Keratinocyte (primary cell): ENCODE data around the gene RNASE7. TPM values are rescaled to one million over a fixed set of nuclear protein-coding genes. Genes with fewer than 3 reads are reported as not detected.

Experiments
- DNase-seq: peaks from one replicate; pipeline ENCODE4 v3.0.0-alpha.2; 2011; ENCODE audit warnings: low read depth, missing footprints, low spot score
- FAIRE-seq: peaks from 2 replicates; lab custom pipeline; 2011; peaks lifted over from hg19 to GRCh38; lab: Jason Lieb, UNC
- H2AFZ ChIP-seq: 2 replicates; pipeline ENCODE4 v1.6.0; 2012; ENCODE audit warnings: low read length, control low read depth, inconsistent platforms; ENCODE audit not compliant: control insufficient read depth
- H3K27ac ChIP-seq: 2 replicates; pipeline ENCODE4 v1.5.1; 2011; ENCODE audit warnings: low read length; ENCODE audit not compliant: control insufficient read depth, insufficient read depth
- H3K27me3 ChIP-seq: 3 replicates; pipeline ENCODE4 v1.6.0; 2011; ENCODE audit warnings: low read length; ENCODE audit not compliant: control insufficient read depth, insufficient read depth; ENCODE audit errors: extremely low read depth
- H3K36me3 ChIP-seq, 2 experiments: 2 replicates in 1 of 2; 3 replicates in 1 of 2; pipeline ENCODE4 v1.5.1; 2011; ENCODE audit warnings: low read length in 2 of 2, mild to moderate bottlenecking in 1 of 2; ENCODE audit not compliant: control insufficient read depth in 2 of 2, insufficient read depth in 2 of 2; ENCODE audit errors: extremely low read depth in 1 of 2
- H3K4me1 ChIP-seq: 3 replicates; pipeline ENCODE4 v1.5.1; 2011; ENCODE audit warnings: low read length; ENCODE audit not compliant: control insufficient read depth, insufficient read depth; ENCODE audit errors: extremely low read depth
- H3K4me2 ChIP-seq: 3 replicates; pipeline ENCODE4 v1.6.0; 2011; ENCODE audit warnings: low read depth, low read length; ENCODE audit not compliant: control insufficient read depth, insufficient read depth; ENCODE audit errors: extremely low read depth
- H3K4me3 ChIP-seq, 3 experiments: fragments of 200-600 bp in 1 of 3; sonication (generic) in 1 of 3; 2 replicates in 2 of 3; 3 replicates in 1 of 3; pipeline ENCODE4 v1.5.1; 2011 to 2016; ENCODE audit warnings: low read length in 3 of 3, mild to moderate bottlenecking in 3 of 3, control low read depth in 2 of 3, inconsistent platforms in 1 of 3, low read depth in 1 of 3, mixed read lengths in 1 of 3, mixed run types in 1 of 3, moderate library complexity in 1 of 3; ENCODE audit not compliant: control insufficient read depth in 2 of 3, insufficient read depth in 2 of 3; ENCODE audit errors: extremely low read depth in 1 of 3
- H3K79me2 ChIP-seq: 2 replicates; pipeline ENCODE4 v1.6.0; 2012; ENCODE audit warnings: low read length; ENCODE audit not compliant: control insufficient read depth, insufficient read depth
- H3K9ac ChIP-seq: 3 replicates; pipeline ENCODE4 v1.6.0; 2011; ENCODE audit warnings: low read length; ENCODE audit not compliant: control insufficient read depth, insufficient read depth; ENCODE audit errors: extremely low read depth
- H3K9me1 ChIP-seq: 3 replicates; pipeline ENCODE4 v1.6.0; 2011; ENCODE audit warnings: low read length; ENCODE audit not compliant: control insufficient read depth, insufficient read depth; ENCODE audit errors: extremely low read depth
- H3K9me3 ChIP-seq: 2 replicates; pipeline ENCODE4 v1.5.1; 2012; ENCODE audit warnings: low read depth, low read length; ENCODE audit not compliant: control insufficient read depth
- H4K20me1 ChIP-seq: 3 replicates; pipeline ENCODE4 v1.6.0; 2011; ENCODE audit warnings: low read length; ENCODE audit not compliant: control insufficient read depth, insufficient read depth; ENCODE audit errors: extremely low read depth
- EZH2 ChIP-seq: IDR thresholded peaks from one replicate; pipeline ENCODE4 v1.6.1; 2012; ENCODE audit warnings: inconsistent platforms, mild to moderate bottlenecking, low read length, moderate library complexity
- dilution Hi-C: fragments of 300-500 bp; cut with MboI; formaldehyde crosslinking; loops from one replicate; pipeline ENCODE4 v1.7.0; 2020; ENCODE audit warnings: low sequenced_read_pairs; ENCODE audit not compliant: extremely low pct_ligation_motif_present
- polyA plus RNA-seq, 5 experiments: library from polyadenylated mRNA; depleted of rRNA in 3 of 5; stranded (reverse) in 3 of 5; stranded (forward) in 1 of 5; unstranded in 1 of 5; fragments of >200 nt; gene quantifications; 1 replicate in 1 of 5; 2 replicates in 3 of 5; 3 replicates in 1 of 5; pipeline versions ENCODE4 v1.2.1 to v1.2.3, GENCODE V29; 2011 to 2012; ENCODE audit warnings: missing spikeins in 2 of 5, low read depth in 1 of 5, low replicate concordance in 1 of 5
- TF ChIP-seq, protein P1 (sequence below), 3 experiments: IDR thresholded peaks in 1 of 3; conservative IDR thresholded peaks in 1 of 3; optimal IDR thresholded peaks in 1 of 3; 2 replicates in 2 of 3; 3 replicates in 1 of 3; pipeline versions ENCODE3 to v1.5.1; 2011; ENCODE audit warnings: low read length in 3 of 3, mild to moderate bottlenecking in 3 of 3, moderate library complexity in 2 of 3, control low read depth in 1 of 3, inconsistent platforms in 1 of 3; ENCODE audit not compliant: insufficient read depth in 2 of 3; ENCODE audit errors: extremely low read depth in 1 of 3

Gene RNASE7
- polyA plus RNA-seq, 1 donor (not counting 4 experiments of a cell fraction or from before 2014, with no cell fraction given), result 17.4 TPM

DNA sequence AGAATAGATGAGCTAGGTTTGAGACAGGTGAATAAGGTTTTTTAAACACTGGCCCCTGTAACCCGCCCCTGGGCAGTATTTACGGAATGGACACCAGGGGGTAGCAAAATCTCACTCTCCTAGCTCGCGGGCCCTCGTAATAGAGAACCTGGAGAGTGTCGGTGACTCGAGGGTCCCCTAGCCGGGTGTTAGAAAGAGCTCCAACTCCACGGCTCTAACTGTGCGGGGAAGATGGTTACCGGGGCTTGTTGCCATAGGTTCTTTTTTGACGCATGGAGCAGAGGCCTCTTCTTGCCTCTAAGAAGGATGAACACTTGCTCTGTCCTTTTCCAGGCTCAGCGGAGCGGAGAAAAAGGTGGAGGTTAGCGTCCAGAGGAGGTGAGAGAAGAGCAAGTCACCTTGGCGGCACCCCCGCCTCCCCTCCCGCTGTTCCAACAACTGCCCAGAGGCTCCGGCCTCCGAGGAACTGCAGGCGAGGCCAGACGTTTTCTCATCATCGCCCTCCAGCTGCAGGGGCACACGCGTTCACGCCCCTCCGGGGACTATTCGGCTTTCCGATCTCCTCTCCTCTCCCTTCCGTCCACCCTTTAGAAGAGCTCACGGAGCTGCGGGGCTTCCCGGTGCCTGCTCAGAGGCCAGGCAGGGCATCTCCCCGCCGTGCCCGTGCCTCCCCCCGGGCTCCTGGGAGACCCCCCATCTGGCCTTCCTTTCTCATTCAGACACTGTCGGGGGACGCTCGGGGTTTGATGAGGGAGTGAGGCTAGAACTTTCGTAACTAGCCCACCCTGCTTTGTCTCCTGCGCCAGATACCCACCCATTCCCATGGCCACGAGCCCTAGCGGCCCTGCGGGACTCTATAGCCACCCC is 26.6 kb downstream of the RNASE7 start:
- Histone ChIP-seq H3K9ac (no peak overlapping the region), H3K4me3 (no peak overlapping the region), H3K27me3 (peaks cover 17% of the 10 kb centered on the region), H3K27ac (no peak overlapping the region), H2AFZ (no peak overlapping the region), H3K4me1 (peaks cover 18% of the 10 kb centered on the region), H3K9me3 (no peaks in the 10 kb centered on the region), H3K9me1 (no peaks in the 10 kb centered on the region), H3K36me3 (no peaks in the 10 kb centered on the region), H4K20me1 (no peaks in the 10 kb centered on the region), H3K79me2 (no peaks in the 10 kb centered on the region), H3K4me2 (peak overlapping the region; percentile 8)
- dilution Hi-C loops, result no loop called here
- no peak for FAIRE-seq
- no peak for TF ChIP-seq EZH2
- TF ChIP-seq, protein P1, sequence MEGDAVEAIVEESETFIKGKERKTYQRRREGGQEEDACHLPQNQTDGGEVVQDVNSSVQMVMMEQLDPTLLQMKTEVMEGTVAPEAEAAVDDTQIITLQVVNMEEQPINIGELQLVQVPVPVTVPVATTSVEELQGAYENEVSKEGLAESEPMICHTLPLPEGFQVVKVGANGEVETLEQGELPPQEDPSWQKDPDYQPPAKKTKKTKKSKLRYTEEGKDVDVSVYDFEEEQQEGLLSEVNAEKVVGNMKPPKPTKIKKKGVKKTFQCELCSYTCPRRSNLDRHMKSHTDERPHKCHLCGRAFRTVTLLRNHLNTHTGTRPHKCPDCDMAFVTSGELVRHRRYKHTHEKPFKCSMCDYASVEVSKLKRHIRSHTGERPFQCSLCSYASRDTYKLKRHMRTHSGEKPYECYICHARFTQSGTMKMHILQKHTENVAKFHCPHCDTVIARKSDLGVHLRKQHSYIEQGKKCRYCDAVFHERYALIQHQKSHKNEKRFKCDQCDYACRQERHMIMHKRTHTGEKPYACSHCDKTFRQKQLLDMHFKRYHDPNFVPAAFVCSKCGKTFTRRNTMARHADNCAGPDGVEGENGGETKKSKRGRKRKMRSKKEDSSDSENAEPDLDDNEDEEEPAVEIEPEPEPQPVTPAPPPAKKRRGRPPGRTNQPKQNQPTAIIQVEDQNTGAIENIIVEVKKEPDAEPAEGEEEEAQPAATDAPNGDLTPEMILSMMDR (optimal IDR thresholded peaks at IDR 0.05 in 1 of 3, IDR thresholded peaks at IDR 0.05 in 1 of 3, conservative IDR thresholded peaks at IDR 0.05 in 1 of 3; ENCODE audit: extremely low read depth in 1 of 3, insufficient read depth in 2 of 3, low read length in 3 of 3), result peak; percentile 27 to 53 (median 47)
- DNase-seq, result no peak

DNA sequence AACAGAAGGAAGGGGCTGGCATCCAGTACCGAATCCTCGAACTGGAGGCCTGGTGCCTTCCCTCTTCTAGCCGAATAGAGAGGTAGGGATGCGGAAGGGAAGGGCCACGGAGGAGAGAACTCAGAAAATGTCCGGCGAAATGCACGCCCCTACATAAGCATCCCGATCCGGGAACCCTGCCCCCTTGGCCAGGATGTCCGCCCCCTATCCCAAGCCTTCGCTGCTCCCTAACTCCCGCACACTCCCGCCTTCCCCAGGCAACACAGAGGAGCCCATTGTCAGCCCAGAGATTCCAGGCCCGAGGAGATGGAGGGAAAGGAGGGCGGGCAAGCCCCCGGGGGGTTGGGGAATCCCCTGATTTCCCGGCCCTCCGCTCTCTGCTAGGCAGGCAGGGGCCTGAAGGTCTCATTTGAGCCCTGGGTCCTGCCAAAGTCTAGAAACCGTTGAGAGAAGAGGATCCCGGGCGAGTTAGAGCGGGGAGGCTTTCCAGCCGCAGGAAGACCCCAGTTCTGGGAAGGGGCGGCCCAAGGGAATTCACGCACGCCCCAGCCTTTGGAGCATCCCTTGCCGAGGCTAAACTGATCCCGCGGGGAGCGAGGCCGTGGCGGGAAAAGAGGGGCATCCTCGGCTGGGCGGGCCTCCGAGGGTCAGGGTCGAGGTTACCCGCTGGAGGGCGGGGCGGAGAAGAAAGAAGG is 27.4 kb downstream of the RNASE7 start:
- TF ChIP-seq EZH2, result peak; percentile 58
- TF ChIP-seq, protein P1 (optimal IDR thresholded peaks at IDR 0.05 in 1 of 3, IDR thresholded peaks at IDR 0.05 in 1 of 3, conservative IDR thresholded peaks at IDR 0.05 in 1 of 3; ENCODE audit: extremely low read depth in 1 of 3, insufficient read depth in 2 of 3, low read length in 3 of 3), result no peak
- H3K27ac ChIP-seq, result no peak overlapping the region
- peak overlapping the region; percentile 37 for H2AFZ ChIP-seq
- H4K20me1 ChIP-seq, result no peaks in the 10 kb centered on the region
- FAIRE-seq (no peak), DNase-seq (no peak)
- H3K36me3 ChIP-seq, result no peaks in the 10 kb centered on the region
- peaks cover 17% of the 10 kb centered on the region for H3K27me3 ChIP-seq
- no peaks in the 10 kb centered on the region for H3K9me3 ChIP-seq
- H3K4me2 ChIP-seq, result peak overlapping the region; percentile 92
- H3K4me1 ChIP-seq, result peaks cover 18% of the 10 kb centered on the region
- peak overlapping the region; percentile 23 to 85 (median 47) for H3K4me3 ChIP-seq
- peak overlapping the region; percentile 22 for H3K9ac ChIP-seq
- no peaks in the 10 kb centered on the region for H3K79me2 ChIP-seq
- dilution Hi-C loops, result no loop called here
- H3K9me1 ChIP-seq, result no peaks in the 10 kb centered on the region
